Measurements from ENCODE around the gene RBBP7. TPM values are rescaled to one million over a fixed set of nuclear protein-coding genes. Genes with fewer than 3 reads are reported as not detected.

Gene RBBP7
- total RNA-seq, 2 donors from 2014 or later, result 71.2 to 92.4 TPM

DNA sequence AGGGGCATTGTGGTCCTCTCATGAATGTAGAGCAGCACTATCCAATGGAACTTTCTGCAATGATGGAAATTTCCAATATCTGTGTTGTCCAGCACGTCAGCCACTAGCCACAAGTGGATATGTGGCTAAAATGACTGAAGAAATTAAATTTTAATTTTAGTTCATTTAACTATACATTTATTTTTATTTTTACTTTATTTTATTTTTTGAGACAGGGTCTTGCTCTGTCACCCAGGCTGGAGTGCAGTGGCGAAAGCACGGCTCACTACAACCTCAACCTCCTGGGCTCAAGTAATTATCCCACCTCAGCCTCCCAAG lies 13.3 kb upstream of the RBBP7 start:
- no peak for ATAC-seq (ENCODE audit: insufficient number of reproducible peaks, low FRiP score, low read depth)
- no peaks in the 10 kb centered on the region for H3K4me1 ChIP-seq (ENCODE audit: control insufficient read depth in 1 of 2, low read depth in 2 of 2)
- no peaks in the 10 kb centered on the region for H3K9me3 ChIP-seq
- no peak overlapping the region for H3K27ac ChIP-seq
- peak overlapping the region; percentile 78 for H3K4me3 ChIP-seq
- H3K27me3 ChIP-seq (replicated peaks; ENCODE audit: insufficient read depth), result no peaks in the 10 kb centered on the region
- H3K36me3 ChIP-seq, result no peaks in the 10 kb centered on the region
- DNase-seq (ENCODE audit: low spot score), result no peak
- TF ChIP-seq, protein P1, sequence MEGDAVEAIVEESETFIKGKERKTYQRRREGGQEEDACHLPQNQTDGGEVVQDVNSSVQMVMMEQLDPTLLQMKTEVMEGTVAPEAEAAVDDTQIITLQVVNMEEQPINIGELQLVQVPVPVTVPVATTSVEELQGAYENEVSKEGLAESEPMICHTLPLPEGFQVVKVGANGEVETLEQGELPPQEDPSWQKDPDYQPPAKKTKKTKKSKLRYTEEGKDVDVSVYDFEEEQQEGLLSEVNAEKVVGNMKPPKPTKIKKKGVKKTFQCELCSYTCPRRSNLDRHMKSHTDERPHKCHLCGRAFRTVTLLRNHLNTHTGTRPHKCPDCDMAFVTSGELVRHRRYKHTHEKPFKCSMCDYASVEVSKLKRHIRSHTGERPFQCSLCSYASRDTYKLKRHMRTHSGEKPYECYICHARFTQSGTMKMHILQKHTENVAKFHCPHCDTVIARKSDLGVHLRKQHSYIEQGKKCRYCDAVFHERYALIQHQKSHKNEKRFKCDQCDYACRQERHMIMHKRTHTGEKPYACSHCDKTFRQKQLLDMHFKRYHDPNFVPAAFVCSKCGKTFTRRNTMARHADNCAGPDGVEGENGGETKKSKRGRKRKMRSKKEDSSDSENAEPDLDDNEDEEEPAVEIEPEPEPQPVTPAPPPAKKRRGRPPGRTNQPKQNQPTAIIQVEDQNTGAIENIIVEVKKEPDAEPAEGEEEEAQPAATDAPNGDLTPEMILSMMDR (IDR thresholded peaks at IDR 0.05), result no peak

DNA sequence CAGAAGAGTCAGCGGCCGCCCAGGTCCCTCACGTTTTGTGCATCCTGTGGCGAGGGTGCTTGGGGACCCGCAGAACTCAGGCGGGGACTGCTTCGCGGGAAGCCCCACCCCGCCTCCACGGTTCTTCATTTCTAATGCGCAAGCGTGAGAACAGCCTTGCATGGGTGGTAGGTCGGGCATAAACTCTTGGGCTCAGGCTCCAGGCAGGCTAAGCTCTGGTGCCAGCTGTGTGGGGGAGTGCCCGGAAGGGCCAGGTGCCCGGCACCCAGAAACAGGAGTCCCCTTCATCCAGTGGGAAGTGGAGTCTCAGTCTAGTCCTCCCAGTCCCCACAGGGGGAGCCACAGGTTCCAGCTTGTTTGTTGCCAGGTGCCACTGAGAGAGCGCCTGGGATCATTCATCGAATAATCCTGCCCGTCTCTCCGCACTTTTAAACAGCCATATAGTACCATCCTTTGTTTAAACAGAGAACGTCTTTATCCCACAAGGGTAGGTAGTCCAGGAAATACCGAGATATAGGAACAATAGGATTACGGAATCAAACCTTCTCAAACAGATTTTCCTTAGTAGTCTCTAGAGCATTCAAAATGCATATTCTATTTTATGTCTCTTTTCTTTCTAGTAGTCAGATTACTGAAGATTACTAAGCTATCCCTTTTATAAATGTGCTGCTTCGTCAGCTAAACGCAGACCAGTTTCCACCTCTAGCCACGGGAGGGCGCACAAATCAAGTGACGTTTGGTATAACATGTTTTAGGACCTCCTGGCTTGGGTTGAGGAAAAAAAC lies 12.7 kb upstream of the RBBP7 start:
- ATAC-seq (ENCODE audit: insufficient number of reproducible peaks, low FRiP score, low read depth), result peak; percentile 69
- DNase-seq (ENCODE audit: low spot score), result no peak
- peak overlapping the region; percentile 38 to 61 for H3K27ac ChIP-seq

DNA sequence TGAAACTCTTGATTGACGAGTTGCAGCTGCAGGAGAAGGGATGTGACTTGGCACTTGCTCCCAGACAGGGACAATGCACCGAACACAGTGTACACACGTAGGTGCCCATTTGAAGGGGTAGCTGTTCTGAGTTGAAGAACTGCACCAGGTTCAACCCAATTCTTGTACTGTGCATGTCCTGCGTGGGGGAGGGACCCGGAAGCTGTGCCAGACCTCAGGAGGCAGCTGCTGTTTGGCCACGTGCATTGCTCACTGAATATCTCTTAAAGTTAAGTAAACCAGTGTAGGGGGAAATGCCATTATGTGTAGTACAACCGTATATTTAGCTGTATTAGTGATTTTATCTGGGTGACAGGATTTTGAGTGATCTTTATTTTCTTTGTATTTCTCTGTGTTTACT lies 12.0 kb upstream of the RBBP7 start:
- Histone ChIP-seq H3K27ac (no peak overlapping the region), H3K36me3 (no peaks in the 10 kb centered on the region), H3K4me1 (ENCODE audit: control insufficient read depth in 1 of 2, low read depth in 2 of 2) (no peaks in the 10 kb centered on the region), H3K27me3 (replicated peaks; ENCODE audit: insufficient read depth) (no peaks in the 10 kb centered on the region), H3K4me3 (peak overlapping the region; percentile 78), H3K9me3 (no peaks in the 10 kb centered on the region)
- TF ChIP-seq, protein P1 (IDR thresholded peaks at IDR 0.05), result no peak
- no peak for DNase-seq (ENCODE audit: low spot score)
- no peak for ATAC-seq (ENCODE audit: insufficient number of reproducible peaks, low FRiP score, low read depth)

More for the DNA sequence above, 12.7 kb upstream of the RBBP7 start:
- no peaks in the 10 kb centered on the region for H3K27me3 ChIP-seq (replicated peaks; ENCODE audit: insufficient read depth)
- H3K36me3 ChIP-seq, result no peaks in the 10 kb centered on the region
- no peaks in the 10 kb centered on the region for H3K9me3 ChIP-seq
- H3K4me1 ChIP-seq (ENCODE audit: control insufficient read depth in 1 of 2, low read depth in 2 of 2), result no peaks in the 10 kb centered on the region
- TF ChIP-seq, protein P1 (IDR thresholded peaks at IDR 0.05), result peak; percentile 45
- peak overlapping the region; percentile 78 for H3K4me3 ChIP-seq

DNA sequence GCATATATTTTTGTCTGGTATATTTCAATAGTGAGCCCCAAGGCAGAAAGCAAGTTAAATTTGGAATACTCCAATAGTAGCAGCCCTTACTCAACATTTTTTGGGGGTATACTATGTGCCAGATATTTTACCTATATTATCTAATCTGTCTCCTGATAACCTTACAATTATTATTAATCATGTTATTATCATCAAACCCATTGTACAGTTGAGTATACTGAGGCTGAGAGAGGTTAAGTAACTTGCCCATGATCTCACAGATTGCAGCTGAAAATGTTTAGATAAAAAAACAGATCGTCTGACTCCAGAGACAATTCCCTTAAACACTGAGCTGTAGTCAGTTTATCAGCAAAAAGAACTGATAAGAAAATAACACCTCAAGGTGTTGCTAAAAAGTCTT lies 6.5 kb upstream of the RBBP7 start:
- no peaks in the 10 kb centered on the region for H3K27me3 ChIP-seq (replicated peaks; ENCODE audit: insufficient read depth)
- no peaks in the 10 kb centered on the region for H3K4me1 ChIP-seq (ENCODE audit: control insufficient read depth in 1 of 2, low read depth in 2 of 2)
- DNase-seq (ENCODE audit: low spot score) (no peak), ATAC-seq (ENCODE audit: insufficient number of reproducible peaks, low FRiP score, low read depth) (no peak)
- H3K9me3 ChIP-seq, result no peaks in the 10 kb centered on the region
- no peaks in the 10 kb centered on the region for H3K36me3 ChIP-seq
- H3K4me3 ChIP-seq, result no peak overlapping the region
- H3K27ac ChIP-seq, result no peak overlapping the region
- TF ChIP-seq, protein P1 (IDR thresholded peaks at IDR 0.05), result no peak

DNA sequence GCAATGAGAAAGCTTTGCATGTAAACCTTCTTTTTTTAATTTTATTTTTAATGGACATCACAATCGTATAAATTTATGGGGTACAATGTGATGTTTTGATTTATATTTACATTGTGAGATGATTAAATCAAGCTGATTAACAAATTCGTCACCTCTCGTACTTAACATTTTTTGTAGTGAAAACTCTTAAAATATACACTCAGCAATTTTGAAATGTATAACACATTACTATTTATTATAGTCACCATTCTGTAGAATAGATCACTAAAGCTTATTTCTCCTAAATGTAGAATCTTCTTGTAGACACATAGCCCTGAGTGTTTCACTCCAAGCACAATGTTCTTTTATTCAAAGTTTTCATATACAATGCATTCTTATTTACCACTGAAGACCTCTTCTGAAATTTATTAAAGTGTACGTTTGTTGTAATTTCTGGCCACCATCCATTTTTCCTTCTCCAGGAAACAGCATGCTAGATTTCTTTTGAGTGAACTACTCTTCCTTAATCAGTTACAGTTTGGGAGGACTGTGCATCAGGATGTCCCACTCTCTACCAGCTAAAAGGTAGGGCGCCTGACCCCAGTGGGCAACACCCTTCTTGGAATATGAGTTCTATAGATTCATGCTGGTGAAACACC lies 4.4 kb upstream of the RBBP7 start:
- no peak for ATAC-seq (ENCODE audit: insufficient number of reproducible peaks, low FRiP score, low read depth)
- TF ChIP-seq, protein P1 (IDR thresholded peaks at IDR 0.05), result no peak

More for the DNA sequence above, 4.4 kb upstream of the RBBP7 start:
- DNase-seq (ENCODE audit: low spot score), result no peak
- Histone ChIP-seq H3K9me3 (no peaks in the 10 kb centered on the region), H3K27ac (no peak overlapping the region), H3K4me1 (ENCODE audit: control insufficient read depth in 1 of 2, low read depth in 2 of 2) (no peaks in the 10 kb centered on the region), H3K4me3 (no peak overlapping the region), H3K36me3 (no peaks in the 10 kb centered on the region), H3K27me3 (replicated peaks; ENCODE audit: insufficient read depth) (no peaks in the 10 kb centered on the region)
